ENCODE measurements around the gene TEX53.

DNA sequence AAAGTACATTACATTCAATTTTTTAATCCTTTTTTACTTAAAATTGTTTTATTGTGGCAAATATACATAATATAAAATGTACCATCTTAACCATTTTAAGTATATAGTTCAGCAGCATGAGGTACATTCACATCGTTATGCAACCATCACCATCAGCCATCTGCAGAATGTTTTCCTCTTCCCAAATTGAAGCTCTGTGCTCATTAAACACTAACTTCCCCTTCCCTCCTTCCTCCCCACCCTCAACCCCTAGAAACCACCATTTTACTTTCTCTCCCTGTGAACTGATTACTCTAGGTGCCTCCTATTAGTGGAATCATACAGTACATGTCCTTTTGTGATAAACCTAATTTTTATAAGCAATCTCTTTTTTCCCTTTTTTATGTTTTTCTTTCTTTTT lies 15.6 kb downstream of the TEX53 start:
- no peak for TF ChIP-seq SNAI2 (CRISPR knock-in tag; IDR thresholded peaks at IDR 0.05)
- TF ChIP-seq, protein P1, sequence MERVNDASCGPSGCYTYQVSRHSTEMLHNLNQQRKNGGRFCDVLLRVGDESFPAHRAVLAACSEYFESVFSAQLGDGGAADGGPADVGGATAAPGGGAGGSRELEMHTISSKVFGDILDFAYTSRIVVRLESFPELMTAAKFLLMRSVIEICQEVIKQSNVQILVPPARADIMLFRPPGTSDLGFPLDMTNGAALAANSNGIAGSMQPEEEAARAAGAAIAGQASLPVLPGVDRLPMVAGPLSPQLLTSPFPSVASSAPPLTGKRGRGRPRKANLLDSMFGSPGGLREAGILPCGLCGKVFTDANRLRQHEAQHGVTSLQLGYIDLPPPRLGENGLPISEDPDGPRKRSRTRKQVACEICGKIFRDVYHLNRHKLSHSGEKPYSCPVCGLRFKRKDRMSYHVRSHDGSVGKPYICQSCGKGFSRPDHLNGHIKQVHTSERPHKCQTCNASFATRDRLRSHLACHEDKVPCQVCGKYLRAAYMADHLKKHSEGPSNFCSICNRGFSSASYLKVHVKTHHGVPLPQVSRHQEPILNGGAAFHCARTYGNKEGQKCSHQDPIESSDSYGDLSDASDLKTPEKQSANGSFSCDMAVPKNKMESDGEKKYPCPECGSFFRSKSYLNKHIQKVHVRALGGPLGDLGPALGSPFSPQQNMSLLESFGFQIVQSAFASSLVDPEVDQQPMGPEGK (CRISPR knock-in tag; IDR thresholded peaks at IDR 0.05; ENCODE audit: borderline replicate concordance), result no peak
- TF ChIP-seq GLIS3 (CRISPR knock-in tag; IDR thresholded peaks at IDR 0.05), result no peak
- no peak for TF ChIP-seq ESRRG (CRISPR knock-in tag; IDR thresholded peaks at IDR 0.05)
- TF ChIP-seq ZNF565 (CRISPR knock-in tag; conservative IDR thresholded peaks at IDR 0.05; ENCODE audit: low read depth), result no peak

Data from SK-N-SH treated with all-trans-retinoic acid at 6 μM for 48 hours (cell line).